A549 (cell line): Measurements from ENCODE around the gene TRAK2. TPM values are rescaled to one million over a fixed set of nuclear protein-coding genes. Genes with fewer than 3 reads are reported as not detected.

Experiments
- ATAC-seq, 2 experiments: fragments of 200-7000 bp in 1 of 2; fragments of >200 bp in 1 of 2; cut with Nextera tagmentation in 1 of 2; cut with Tn5 transposase in 1 of 2; 3 replicates each; pipeline versions ENCODE4 v1.8.0 to v1.9.1; 2018 to 2020; ENCODE audit warnings: mild to moderate bottlenecking in 1 of 2, moderate library complexity in 1 of 2
- CTCF ChIA-PET: fragments of 300-600 bp; sonication (Branson Sonifier 250); formaldehyde crosslinking; extraction: SDS; loops from one replicate; lab custom pipeline; 2021; ENCODE audit warnings: antibody characterized with exemption, inconsistent platforms; lab: Yijun Ruan, JAX
- POLR2A ChIA-PET: fragments of 350-600 bp; formaldehyde crosslinking; extraction: SDS; loops from one replicate; lab custom pipeline; 2021; ENCODE audit warnings: antibody characterized with exemption, inconsistent platforms; lab: Yijun Ruan, JAX
- DNase-seq, 2 experiments: peaks; one replicate each; pipeline versions ENCODE4 v3.0.0 to v3.0.0-alpha.2; 2011 to 2016; ENCODE audit warnings: low read depth in 1 of 2, low spot score in 1 of 2
- FAIRE-seq: peaks from 2 replicates; lab custom pipeline; 2011; peaks lifted over from hg19 to GRCh38; lab: Jason Lieb, UNC
- H3K27ac ChIP-seq, 2 experiments: fragments of >200 bp; sonication (Bioruptor Twin); formaldehyde crosslinking; 3 replicates each; pipeline ENCODE4 v1.5.1; 2016 to 2017
- H3K4me1 ChIP-seq: fragments of >200 bp; sonication (Bioruptor Twin); formaldehyde crosslinking; 3 replicates; pipeline ENCODE4 v1.6.1; 2016
- H3K4me2 ChIP-seq: fragments of >200 bp; sonication (Bioruptor Twin); formaldehyde crosslinking; 3 replicates; pipeline ENCODE4 v1.6.1; 2016
- H3K4me3 ChIP-seq: fragments of >200 bp; sonication (Bioruptor Twin); formaldehyde crosslinking; 3 replicates; pipeline ENCODE4 v1.5.1; 2016
- H3K9me3 ChIP-seq: fragments of >200 bp; sonication (Bioruptor Twin); formaldehyde crosslinking; 3 replicates; pipeline ENCODE4 v1.6.1; 2016
- ATOH8 ChIP-seq: fragments of 250-450 bp; sonication (Bioruptor Pico); IDR thresholded peaks from 2 replicates; pipeline ENCODE4 v1.5.0; 2020; ENCODE audit warnings: low read depth, mild to moderate bottlenecking, moderate library complexity
- CBX2 ChIP-seq: fragments of 200-600 bp; sonication (generic); IDR thresholded peaks from 2 replicates; pipeline ENCODE4 v1.6.1; 2016; ENCODE audit warnings: low read depth, mild to moderate bottlenecking, borderline replicate concordance
- CEBPB ChIP-seq, 2 experiments: fragments of >200 bp in 1 of 2; sonication (Bioruptor Twin) in 1 of 2; formaldehyde crosslinking in 1 of 2; IDR thresholded peaks; 2 replicates each; pipeline ENCODE4 v1.6.1; 2012 to 2016
- CHD4 ChIP-seq: fragments of 200-600 bp; sonication (generic); IDR thresholded peaks from 2 replicates; pipeline ENCODE4 v1.6.1; 2016; ENCODE audit warnings: antibody characterized with exemption, mild to moderate bottlenecking, borderline replicate concordance
- EHMT2 ChIP-seq: fragments of 200-600 bp; sonication (generic); IDR thresholded peaks from 2 replicates; pipeline ENCODE4 v1.6.1; 2016; ENCODE audit warnings: antibody characterized with exemption, low read depth, mild to moderate bottlenecking, moderate library complexity
- EP300 ChIP-seq, 2 experiments: fragments of >200 bp; sonication (Bioruptor Twin); formaldehyde crosslinking; IDR thresholded peaks; 2 replicates in 1 of 2; 3 replicates in 1 of 2; pipeline ENCODE4 v1.6.1; 2016 to 2017
- FOXS1 ChIP-seq: fragments of 250-450 bp; sonication (Bioruptor Pico); IDR thresholded peaks from 2 replicates; pipeline ENCODE4 v1.5.0; 2020; ENCODE audit warnings: mild to moderate bottlenecking, moderate library complexity
- HEYL ChIP-seq: fragments of 250-450 bp; sonication (Bioruptor Pico); IDR thresholded peaks from 2 replicates; pipeline ENCODE4 v1.8.0; 2021; ENCODE audit warnings: mild to moderate bottlenecking, moderate library complexity
- HOXA7 ChIP-seq: fragments of 250-450 bp; sonication (Bioruptor Pico); IDR thresholded peaks from 2 replicates; pipeline ENCODE4 v1.5.0; 2020; ENCODE audit warnings: mild to moderate bottlenecking, moderate library complexity
- KDM1A ChIP-seq: fragments of 200-600 bp; sonication (generic); IDR thresholded peaks from 2 replicates; pipeline ENCODE4 v1.6.1; 2016; ENCODE audit warnings: low read depth, mild to moderate bottlenecking
- KDM5A ChIP-seq: fragments of 200-600 bp; sonication (generic); IDR thresholded peaks from 2 replicates; pipeline ENCODE4 v1.6.1; 2016; ENCODE audit warnings: antibody characterized with exemption, mild to moderate bottlenecking
- MAZ ChIP-seq: fragments of 150-350 bp; IDR thresholded peaks from 2 replicates; pipeline ENCODE4 v1.6.1; 2014; ENCODE audit warnings: antibody characterized with exemption, low read depth, low read length, borderline replicate concordance
- MYC ChIP-seq: IDR thresholded peaks from 2 replicates; pipeline ENCODE4 v1.6.1; 2012; ENCODE audit warnings: mild to moderate bottlenecking, inconsistent platforms, low read length, improper control_type of control experiment, borderline replicate concordance
- NFE2L2 ChIP-seq: fragments of 150-350 bp; conservative IDR thresholded peaks from 2 replicates; pipeline ENCODE4 v1.6.1; 2014; ENCODE audit warnings: low read length
- NR3C1 ChIP-seq: fragments of >200 bp; sonication (Bioruptor Twin); formaldehyde crosslinking; IDR thresholded peaks from 3 replicates; pipeline ENCODE4 v1.6.1; 2017
- POLR2A ChIP-seq: IDR thresholded peaks from 2 replicates; pipeline ENCODE4 v1.6.1; 2012; ENCODE audit warnings: mild to moderate bottlenecking, low read length
- RAD21 ChIP-seq, 2 experiments: fragments of >200 bp in 1 of 2; sonication (Bioruptor Twin) in 1 of 2; formaldehyde crosslinking in 1 of 2; IDR thresholded peaks in 1 of 2; conservative IDR thresholded peaks in 1 of 2; 2 replicates in 1 of 2; 3 replicates in 1 of 2; pipeline ENCODE4 v1.6.1; 2012 to 2018; ENCODE audit warnings: inconsistent platforms in 1 of 2
- REST ChIP-seq: fragments of 200-600 bp; sonication (generic); IDR thresholded peaks from 2 replicates; pipeline ENCODE4 v1.6.1; 2016; ENCODE audit warnings: antibody characterized with exemption, mild to moderate bottlenecking, moderate library complexity
- SREBF2 ChIP-seq: fragments of 450-650 bp; IDR thresholded peaks from 2 replicates; pipeline ENCODE4 v1.6.1; 2014; ENCODE audit warnings: mild to moderate bottlenecking, moderate library complexity
- TP53 ChIP-seq: fragments of 250-450 bp; sonication (Bioruptor Pico); IDR thresholded peaks from 2 replicates; pipeline ENCODE4 v1.5.0; 2021; ENCODE audit warnings: mild to moderate bottlenecking, moderate library complexity
- ZC3H11A ChIP-seq: fragments of 450-650 bp; IDR thresholded peaks from 2 replicates; pipeline ENCODE4 v1.6.1; 2014; ENCODE audit warnings: antibody characterized with exemption, mild to moderate bottlenecking
- ZSCAN20 ChIP-seq: fragments of 250-450 bp; sonication (Bioruptor Pico); IDR thresholded peaks from 2 replicates; pipeline ENCODE4 v1.8.0; 2022; ENCODE audit warnings: mild to moderate bottlenecking, moderate library complexity
- WGBS: methylation state at CpG from one replicate; pipeline ENCODE4 v1.1.6; 2017; ENCODE audit errors: missing lambda C conversion rate; 5-methylcytosine and 5-hydroxymethylcytosine counted together
- polyA plus RNA-seq, 4 experiments: library from polyadenylated mRNA; depleted of rRNA in 3 of 4; stranded (reverse); fragments of >200 nt; fragmentation: RNase III in 1 of 4; extraction: RNeasy Plus Mini Kit Qiagen cat#74134 plus additional on column Dnase treatment in 1 of 4; gene quantifications; 2 replicates in 3 of 4; 3 replicates in 1 of 4; pipeline ENCODE4 v1.2.3, GENCODE V29; 2011 to 2017
- TF ChIP-seq, protein P1 (sequence below): IDR thresholded peaks from 2 replicates; pipeline ENCODE4 v1.6.1; 2012
- TF ChIP-seq, protein P2 (sequence below): fragments of >200 bp; sonication (Bioruptor Twin); formaldehyde crosslinking; IDR thresholded peaks from 3 replicates; pipeline ENCODE4 v1.5.1; 2016

The TRAK2 gene
- polyA plus RNA-seq, 2 of the 4 experiments (the other 2 are of a cell fraction), result 10.2 to 22.4 TPM

GRCh38 chr2:201407265-201407664, 44.0 kb downstream of the TRAK2 start:
- Histone ChIP-seq H3K27ac (peak overlapping the region; percentile 73 to 77; a peak in 5 of 6 replicates), H3K4me3 (peak overlapping the region; percentile 32), H3K4me2 (peak overlapping the region; percentile 67), H3K4me1 (peaks cover 43% of the 10 kb centered on the region), H3K9me3 (no peaks in the 10 kb centered on the region)
- CTCF ChIA-PET, result no interaction called here
- peak in 1 of 2 experiments; percentile 12 for DNase-seq
- WGBS, result 71% methylated on average over 2 of the region's 2 CpGs
- FAIRE-seq, result no peak
- peak in 1 of 2 experiments; percentile 72; a peak in 4 of 6 replicates for ATAC-seq
- POLR2A ChIA-PET, result no interaction called here
- TF ChIP-seq FOXS1 (CRISPR knock-in tag) (no peak), ZSCAN20 (CRISPR knock-in tag) (no peak), REST (no peak), KDM5A (no peak), CBX2 (no peak), SREBF2 (no peak), ZC3H11A (no peak), NR3C1 (no peak), NFE2L2 (no peak), POLR2A (no peak), KDM1A (no peak), HOXA7 (CRISPR knock-in tag) (no peak), ATOH8 (CRISPR knock-in tag) (no peak), MYC (no peak), CHD4 (no peak), EHMT2 (no peak)

DNA sequence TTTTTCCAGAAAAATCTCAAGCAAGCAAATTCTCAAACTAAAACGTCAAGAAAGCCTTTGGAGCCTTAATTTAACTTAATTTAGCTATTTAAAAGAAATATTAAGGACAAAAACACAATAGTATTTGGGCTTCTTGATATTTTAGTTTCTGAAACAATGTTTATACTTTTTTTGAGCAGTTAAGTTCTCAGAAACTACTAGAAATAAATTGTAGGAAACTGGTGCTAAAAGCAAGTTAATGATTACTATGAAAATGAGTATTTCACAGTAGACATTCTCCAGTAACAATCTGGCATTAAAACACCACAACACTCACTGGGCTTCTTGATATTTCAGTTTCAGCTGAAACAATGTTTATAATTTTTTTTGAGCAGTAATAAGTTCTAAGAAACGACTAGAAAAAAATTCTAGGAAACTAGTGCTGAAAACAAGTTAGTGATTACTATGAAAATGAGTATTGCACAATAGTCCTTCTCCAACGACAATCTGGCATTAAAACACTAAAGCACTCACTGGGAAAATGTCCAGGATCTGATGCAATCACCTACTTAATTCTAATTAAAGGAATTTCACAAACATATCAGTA, 45.1 kb downstream of the TRAK2 start:
- 9% methylated on average over 3 of the region's 3 CpGs for WGBS
- H3K4me3 ChIP-seq, result peak overlapping the region; percentile 32; the same call in 2 of the 3 replicates
- peaks cover 46% of the 10 kb centered on the region for H3K4me1 ChIP-seq
- no peak for FAIRE-seq
- no peak for ATAC-seq
- peak overlapping the region; percentile 67 for H3K4me2 ChIP-seq
- H3K9me3 ChIP-seq, result no peaks in the 10 kb centered on the region
- DNase-seq, result no peak
- TF ChIP-seq, protein P1, sequence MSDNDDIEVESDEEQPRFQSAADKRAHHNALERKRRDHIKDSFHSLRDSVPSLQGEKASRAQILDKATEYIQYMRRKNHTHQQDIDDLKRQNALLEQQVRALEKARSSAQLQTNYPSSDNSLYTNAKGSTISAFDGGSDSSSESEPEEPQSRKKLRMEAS, result no peak
- peak; percentile 98 to 99 for TF ChIP-seq CEBPB (IDR thresholded peaks at IDR 0.05)
- peak overlapping the region; percentile 73 to 77 for H3K27ac ChIP-seq
- ChIA-PET POLR2A (interaction anchor here (1.1 kb wide), 1 partner anchor 45 kb away, joined by 4 read pairs; the partner anchor contains the start of genes STRADB and TRAK2), CTCF (interaction anchor here (0.6 to 1.3 kb wide), 2 partner anchors 45 to 159 kb away, joined by 3 read pairs; partner anchors contain the start of genes STRADB and TRAK2)

DNA sequence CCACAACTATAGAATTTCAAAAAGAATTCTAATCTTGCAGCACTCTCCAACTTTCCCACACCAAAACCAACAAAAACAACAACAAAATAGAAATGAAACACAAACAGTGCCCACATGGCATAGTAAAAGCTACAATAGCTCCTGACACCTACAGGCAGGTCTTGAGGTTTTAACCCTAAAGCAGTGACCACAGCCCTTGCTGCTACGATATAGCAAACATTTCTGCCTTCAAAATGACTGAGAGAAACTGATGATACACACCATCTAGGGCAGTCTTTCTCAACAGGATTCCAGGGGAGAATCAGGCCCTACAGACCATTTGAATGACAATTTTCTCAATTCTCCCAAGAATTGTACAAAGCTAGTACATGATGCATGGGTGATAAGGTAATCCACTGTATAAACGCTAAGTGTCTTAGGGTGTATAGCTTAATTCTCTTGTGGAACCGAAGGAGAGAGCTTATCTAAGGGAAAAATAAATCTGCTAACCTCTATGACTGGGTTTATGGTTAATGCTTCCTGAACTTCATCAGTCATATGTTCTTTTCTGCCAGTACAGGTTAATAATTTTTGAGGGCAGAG, 46.5 kb downstream of the TRAK2 start:
- FAIRE-seq, result no peak
- POLR2A ChIA-PET, result interaction anchor here (0.6 kb wide), 1 partner anchor 156 kb away, joined by 3 read pairs; no protein-coding TSS in a partner anchor
- TF ChIP-seq RAD21 (conservative IDR thresholded peaks at IDR 0.05 in 1 of 2, IDR thresholded peaks at IDR 0.05 in 1 of 2), result no peak
- TF ChIP-seq TP53, result no peak
- TF ChIP-seq HOXA7 (CRISPR knock-in tag), result no peak
- no peak for TF ChIP-seq MAZ
- no peak for TF ChIP-seq EP300 (IDR thresholded peaks at IDR 0.05)
- TF ChIP-seq, protein P2, sequence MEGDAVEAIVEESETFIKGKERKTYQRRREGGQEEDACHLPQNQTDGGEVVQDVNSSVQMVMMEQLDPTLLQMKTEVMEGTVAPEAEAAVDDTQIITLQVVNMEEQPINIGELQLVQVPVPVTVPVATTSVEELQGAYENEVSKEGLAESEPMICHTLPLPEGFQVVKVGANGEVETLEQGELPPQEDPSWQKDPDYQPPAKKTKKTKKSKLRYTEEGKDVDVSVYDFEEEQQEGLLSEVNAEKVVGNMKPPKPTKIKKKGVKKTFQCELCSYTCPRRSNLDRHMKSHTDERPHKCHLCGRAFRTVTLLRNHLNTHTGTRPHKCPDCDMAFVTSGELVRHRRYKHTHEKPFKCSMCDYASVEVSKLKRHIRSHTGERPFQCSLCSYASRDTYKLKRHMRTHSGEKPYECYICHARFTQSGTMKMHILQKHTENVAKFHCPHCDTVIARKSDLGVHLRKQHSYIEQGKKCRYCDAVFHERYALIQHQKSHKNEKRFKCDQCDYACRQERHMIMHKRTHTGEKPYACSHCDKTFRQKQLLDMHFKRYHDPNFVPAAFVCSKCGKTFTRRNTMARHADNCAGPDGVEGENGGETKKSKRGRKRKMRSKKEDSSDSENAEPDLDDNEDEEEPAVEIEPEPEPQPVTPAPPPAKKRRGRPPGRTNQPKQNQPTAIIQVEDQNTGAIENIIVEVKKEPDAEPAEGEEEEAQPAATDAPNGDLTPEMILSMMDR, result no peak
- TF ChIP-seq, protein P1, result no peak
- TF ChIP-seq HEYL, result no peak

More for the DNA sequence above, 46.5 kb downstream of the TRAK2 start:
- H3K27ac ChIP-seq, result peak overlapping the region in 1 of 2 experiments; percentile 77; a peak in 1 of 6 replicates
- H3K4me2 ChIP-seq, result peak overlapping the region; percentile 67
- H3K4me1 ChIP-seq, result peaks cover 46% of the 10 kb centered on the region
- no peak for DNase-seq
- no peaks in the 10 kb centered on the region for H3K9me3 ChIP-seq
- H3K4me3 ChIP-seq, result no peak overlapping the region
- WGBS, result 51% methylated on average over 3 of the region's 3 CpGs
- ATAC-seq, result peak in 1 of 2 experiments; percentile 47; a peak in 3 of 6 replicates
- CTCF ChIA-PET, result interaction anchor here (0.9 to 1.3 kb wide), 2 partner anchors 9 to 11 kb away, joined by 3 read pairs; no protein-coding TSS in a partner anchor
